ENCODE measurements around the gene BCAR1. TPM values are rescaled to one million over a fixed set of nuclear protein-coding genes. Genes with fewer than 3 reads are reported as not detected.

BCAR1 gene
- total and polyA plus RNA-seq, 10 of the 15 experiments (the other 5 are each of a cell fraction or from before 2014, with no cell fraction given): 0.13 to 14.1 (median 2.8) TPM; not detected in 1

GRCh38 chr16:75257886-75258806 lies 6.7 kb upstream of the BCAR1 start:
- ChIA-PET POLR2A (no interaction called here), SMC1A (ENCODE audit: uncharacterized antibody, unreplicated experiment) (no interaction called here), CTCF (no interaction called here), RAD21 (ENCODE audit: unreplicated experiment) (no interaction called here)
- in situ Hi-C loops (cut with MboI): no loop called here
- Histone ChIP-seq H2AFZ (ENCODE audit: control insufficient read depth, low read depth, low read length) (no peak overlapping the region), H3K36me3 (ENCODE audit: control insufficient read depth in 2 of 2, insufficient read depth in 2 of 2, low read length in 1 of 2) (no peaks in the 10 kb centered on the region), H4K20me1 (ENCODE audit: control insufficient read depth, insufficient read depth) (peaks cover 5% of the 10 kb centered on the region; the same call in 1 of the 2 replicates), H3K79me2 (ENCODE audit: control insufficient read depth, insufficient read depth, low read length) (no peaks in the 10 kb centered on the region), H3K4me2 (ENCODE audit: control insufficient read depth, insufficient read depth) (no peak overlapping the region), H3K27ac (ENCODE audit: control insufficient read depth, insufficient read depth) (no peak overlapping the region), H3K27me3 (replicated peaks in 1 of 2; ENCODE audit: control insufficient read depth in 2 of 2, insufficient read depth in 2 of 2, low read length in 1 of 2) (no peaks in the 10 kb centered on the region; a peak in 1 of 4 replicates), H3K4me3 (no peak overlapping the region), H3K9ac (ENCODE audit: control insufficient read depth, insufficient read depth, low read length) (no peak overlapping the region), H3K4me1 (ENCODE audit: control insufficient read depth, insufficient read depth, low read length) (peaks cover 6% of the 10 kb centered on the region; the same call in 1 of the 2 replicates), H3K9me3 (replicated peaks; ENCODE audit: control insufficient read depth, insufficient read depth, low read length) (no peaks in the 10 kb centered on the region)
- peak; percentile 19; the same call in 2 of the 3 replicates for ATAC-seq
- TF ChIP-seq ZNF592 (IDR thresholded peaks at IDR 0.05) (no peak), RELB (IDR thresholded peaks at IDR 0.05; ENCODE audit: low read depth) (no peak), MEF2A (IDR thresholded peaks at IDR 0.05; ENCODE audit: insufficient read depth, low read depth, low read length) (no peak), TCF7 (IDR thresholded peaks at IDR 0.05; ENCODE audit: borderline replicate concordance) (no peak), BRCA1 (IDR thresholded peaks at IDR 0.05; ENCODE audit: low read depth, low read length) (no peak), CTCF (IDR thresholded peaks at IDR 0.05 in 2 of 3, conservative IDR thresholded peaks at IDR 0.05 in 1 of 3; ENCODE audit: control insufficient read depth in 2 of 3, extremely low read depth in 1 of 3, insufficient read depth in 1 of 3, low read depth in 3 of 3, low read length in 3 of 3) (no peak), RUNX3 (IDR thresholded peaks at IDR 0.05; ENCODE audit: low read length) (no peak), NFYA (IDR thresholded peaks at IDR 0.05; ENCODE audit: borderline replicate concordance, low read depth, low read length) (no peak), EGR1 (IDR thresholded peaks at IDR 0.05; ENCODE audit: borderline replicate concordance in 1 of 2, low read depth in 2 of 2, low read length in 2 of 2) (no peak), ZNF24 (IDR thresholded peaks at IDR 0.05) (no peak)
- TF ChIP-seq, protein P1, sequence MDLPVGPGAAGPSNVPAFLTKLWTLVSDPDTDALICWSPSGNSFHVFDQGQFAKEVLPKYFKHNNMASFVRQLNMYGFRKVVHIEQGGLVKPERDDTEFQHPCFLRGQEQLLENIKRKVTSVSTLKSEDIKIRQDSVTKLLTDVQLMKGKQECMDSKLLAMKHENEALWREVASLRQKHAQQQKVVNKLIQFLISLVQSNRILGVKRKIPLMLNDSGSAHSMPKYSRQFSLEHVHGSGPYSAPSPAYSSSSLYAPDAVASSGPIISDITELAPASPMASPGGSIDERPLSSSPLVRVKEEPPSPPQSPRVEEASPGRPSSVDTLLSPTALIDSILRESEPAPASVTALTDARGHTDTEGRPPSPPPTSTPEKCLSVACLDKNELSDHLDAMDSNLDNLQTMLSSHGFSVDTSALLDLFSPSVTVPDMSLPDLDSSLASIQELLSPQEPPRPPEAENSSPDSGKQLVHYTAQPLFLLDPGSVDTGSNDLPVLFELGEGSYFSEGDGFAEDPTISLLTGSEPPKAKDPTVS (IDR thresholded peaks at IDR 0.05; ENCODE audit: low read depth, low read length): no peak
- WGBS (ENCODE audit: insufficient coverage, insufficient replicate concordance, low lambda C conversion rate, missing lambda C conversion rate): 63% methylated on average over 21 of the region's 21 CpGs
- no TSS peak for BruUV-seq (replicated peaks)
- intact Hi-C loops (cut with micrococcal nuclease; ENCODE audit: unreplicated experiment): no loop called here
- FAIRE-seq: peak; percentile 13
- no peak for DNase-seq (ENCODE audit: low read depth, low spot score)
